Activated CD4-positive, alpha-beta T cell treated with anti-CD3 and anti-CD28 coated beads for 48 hours (primary cell): ENCODE measurements around the gene ISCU.

Experiments
- DNase-seq: peaks from one replicate; pipeline ENCODE4 v3.0.0-alpha.2; 2020

Gene ISCU

GRCh38 chr12:108591267-108591980 is 29.0 kb downstream of the ISCU start:
- DNase-seq = no peak

- no peak for DNase-seq
Observed at GRCh38 chr12:108592033-108592909, 29.9 kb downstream of the ISCU start.

- DNase-seq = no peak
Observed at GRCh38 chr12:108594323-108594903, 32.0 kb downstream of the ISCU start.

GRCh38 chr12:108594960-108595710 is 32.7 kb downstream of the ISCU start:
- no peak for DNase-seq

GRCh38 chr12:108595711-108596647 is 33.6 kb downstream of the ISCU start:
- DNase-seq = no peak

- DNase-seq = no peak
Observed at GRCh38 chr12:108596854-108597558, 34.6 kb downstream of the ISCU start.

GRCh38 chr12:108597559-108598471 is 35.4 kb downstream of the ISCU start, which contains the start of gene TMEM119:
TSS of gene TMEM119 (minus strand) at chr12:108598084. CDS start at chr12:108592383, 5,701 bp downstream.
- DNase-seq = no peak

- no peak for DNase-seq
Observed at GRCh38 chr12:108598553-108599250, 36.3 kb downstream of the ISCU start.

GRCh38 chr12:108599541-108599940 is 37.1 kb downstream of the ISCU start:
- DNase-seq = no peak

GRCh38 chr12:108599948-108600701 is 37.7 kb downstream of the ISCU start:
- DNase-seq = no peak

GRCh38 chr12:108600702-108601007 is 38.3 kb downstream of the ISCU start:
- no peak for DNase-seq

- no peak for DNase-seq
Observed at GRCh38 chr12:108602209-108602705, 39.9 kb downstream of the ISCU start.

- DNase-seq = no peak
Observed at GRCh38 chr12:108602976-108603704, 40.7 kb downstream of the ISCU start.

GRCh38 chr12:108603743-108604142 is 41.3 kb downstream of the ISCU start:
- no peak for DNase-seq

- no peak for DNase-seq
Observed at GRCh38 chr12:108604208-108604941, 42.0 kb downstream of the ISCU start.

- no peak for DNase-seq
Observed at GRCh38 chr12:108605000-108605689, 42.7 kb downstream of the ISCU start.
